Upper lobe of left lung (tissue), 4 donors: Measurements from ENCODE around the gene BCAS3.

Experiments used
- EP300 ChIP-seq, 4 donors: sonication (generic); formaldehyde crosslinking; IDR thresholded peaks; one replicate each; pipeline ENCODE4 v1.5.1; 2017; ENCODE audit warnings: antibody characterized with exemption in 4 of 4, control low read depth in 2 of 4
- TF ChIP-seq, protein P1 (sequence below), 6 experiments: fragments of 450-650 bp in 4 of 6; fragments of 200-600 bp in 2 of 6; sonication (generic) in 2 of 6; IDR thresholded peaks; one replicate each; pipeline ENCODE4 v1.5.1; 2016 to 2019; ENCODE audit warnings: antibody characterized with exemption in 6 of 6

DNA sequence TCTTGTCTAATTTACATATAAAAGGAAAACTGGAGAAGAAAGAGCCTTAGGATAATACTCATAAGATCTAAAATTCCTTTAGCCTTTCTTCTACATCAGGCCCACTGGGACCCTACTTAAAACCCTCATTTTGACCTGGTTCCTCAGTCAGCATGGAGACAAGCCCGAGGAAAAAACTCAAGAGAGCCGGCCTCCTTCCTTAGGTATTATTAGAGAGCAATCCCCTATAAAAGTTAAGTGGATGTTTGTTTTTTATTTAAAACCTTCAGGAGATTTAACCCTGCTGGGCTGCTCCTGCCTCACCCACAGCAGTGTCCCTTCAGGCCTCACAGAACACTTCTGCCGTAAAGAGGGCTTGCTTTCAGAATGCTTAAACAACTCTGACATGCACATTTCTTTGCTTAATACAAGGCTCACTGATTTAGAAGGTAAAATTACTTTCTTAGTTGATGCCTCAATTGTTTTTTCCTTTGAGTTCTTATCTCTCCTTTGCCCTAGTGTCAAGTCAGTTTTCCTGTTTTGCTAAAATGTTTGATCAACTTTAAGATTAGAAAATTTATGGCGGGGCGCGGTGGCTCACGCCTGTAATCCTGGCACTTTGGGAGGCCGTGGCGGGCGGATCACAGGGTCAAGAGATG, 576.4 kb downstream of the BCAS3 start:
- no peak for TF ChIP-seq EP300 (IDR thresholded peaks at IDR 0.05)
- TF ChIP-seq, protein P1, sequence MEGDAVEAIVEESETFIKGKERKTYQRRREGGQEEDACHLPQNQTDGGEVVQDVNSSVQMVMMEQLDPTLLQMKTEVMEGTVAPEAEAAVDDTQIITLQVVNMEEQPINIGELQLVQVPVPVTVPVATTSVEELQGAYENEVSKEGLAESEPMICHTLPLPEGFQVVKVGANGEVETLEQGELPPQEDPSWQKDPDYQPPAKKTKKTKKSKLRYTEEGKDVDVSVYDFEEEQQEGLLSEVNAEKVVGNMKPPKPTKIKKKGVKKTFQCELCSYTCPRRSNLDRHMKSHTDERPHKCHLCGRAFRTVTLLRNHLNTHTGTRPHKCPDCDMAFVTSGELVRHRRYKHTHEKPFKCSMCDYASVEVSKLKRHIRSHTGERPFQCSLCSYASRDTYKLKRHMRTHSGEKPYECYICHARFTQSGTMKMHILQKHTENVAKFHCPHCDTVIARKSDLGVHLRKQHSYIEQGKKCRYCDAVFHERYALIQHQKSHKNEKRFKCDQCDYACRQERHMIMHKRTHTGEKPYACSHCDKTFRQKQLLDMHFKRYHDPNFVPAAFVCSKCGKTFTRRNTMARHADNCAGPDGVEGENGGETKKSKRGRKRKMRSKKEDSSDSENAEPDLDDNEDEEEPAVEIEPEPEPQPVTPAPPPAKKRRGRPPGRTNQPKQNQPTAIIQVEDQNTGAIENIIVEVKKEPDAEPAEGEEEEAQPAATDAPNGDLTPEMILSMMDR (IDR thresholded peaks at IDR 0.05): no peak
